GM18511 (cell line): ENCODE measurements around the gene CLCN2.

ENCODE experiments used
- ATAC-seq: cut with Tn5 transposase; IDR thresholded peaks from one replicate; pipeline ENCODE4 v1.9.1; 2021; ENCODE audit warnings: mild to moderate bottlenecking, moderate library complexity; ENCODE audit not compliant: unreplicated experiment

Gene CLCN2

GRCh38 chr3:184361532-184361931 is at the start of gene CLCN2, which contains the start of gene POLR2H:
TSS of gene CLCN2 (minus strand) at chr3:184361605. CDS start at chr3:184361479, 126 bp downstream.
TSS of gene POLR2H (plus strand) at chr3:184361710. CDS start at chr3:184363493, 1,783 bp downstream.
- peak; percentile 47 for ATAC-seq

GRCh38 chr3:184409946-184410500 is 48.6 kb upstream of the CLCN2 start:
- no peak for ATAC-seq

- no peak for ATAC-seq
Measured at GRCh38 chr3:184409331-184409926, 48.0 kb upstream of the CLCN2 start.

- no peak for ATAC-seq
Measured at GRCh38 chr3:184405075-184406030, 43.9 kb upstream of the CLCN2 start.

- no peak for ATAC-seq
Measured at GRCh38 chr3:184399410-184399809, 38.0 kb upstream of the CLCN2 start.

- no peak for ATAC-seq
Measured at GRCh38 chr3:184395320-184395660, 33.9 kb upstream of the CLCN2 start.

GRCh38 chr3:184391266-184391665 is 29.9 kb upstream of the CLCN2 start:
- no peak for ATAC-seq

- ATAC-seq = no peak
Measured at GRCh38 chr3:184389935-184390528, 28.6 kb upstream of the CLCN2 start.

- ATAC-seq = no peak
Measured at GRCh38 chr3:184389384-184389783, 28.0 kb upstream of the CLCN2 start.

- ATAC-seq = no peak
Measured at GRCh38 chr3:184388936-184389230, 27.5 kb upstream of the CLCN2 start.

GRCh38 chr3:184388164-184388935 is 26.9 kb upstream of the CLCN2 start:
- ATAC-seq = no peak

GRCh38 chr3:184387174-184387714 is 25.8 kb upstream of the CLCN2 start:
- ATAC-seq = no peak

GRCh38 chr3:184386047-184386806 is 24.8 kb upstream of the CLCN2 start:
- ATAC-seq = no peak

GRCh38 chr3:184384856-184385422 is 23.5 kb upstream of the CLCN2 start:
- no peak for ATAC-seq

GRCh38 chr3:184384342-184384741 is 22.9 kb upstream of the CLCN2 start:
- ATAC-seq = no peak

- no peak for ATAC-seq
Measured at GRCh38 chr3:184383033-184383740, 21.8 kb upstream of the CLCN2 start.

- no peak for ATAC-seq
Measured at GRCh38 chr3:184382326-184383032, 21.1 kb upstream of the CLCN2 start.
